A172 (cell line): ENCODE data around the gene USP49. TPM values are rescaled to one million over a fixed set of nuclear protein-coding genes. Genes with fewer than 3 reads are reported as not detected.

ENCODE experiments used
- DNase-seq: peaks from one replicate; pipeline ENCODE4 v3.0.0-alpha.2; 2015; ENCODE audit warnings: low spot score
- total RNA-seq: library from RNA; depleted of rRNA; stranded (reverse); fragments of >200 nt; shearing (Covaris generic); gene quantifications from 2 replicates; pipeline ENCODE4 v1.2.3, GENCODE V29; 2014; rRNA removed

Gene USP49
- total RNA-seq, 1 experiment from 2014 or later = 1.1 TPM

GRCh38 chr6:41757931-41758640 lies 137.1 kb downstream of the USP49 start:
- DNase-seq = no peak

DNA sequence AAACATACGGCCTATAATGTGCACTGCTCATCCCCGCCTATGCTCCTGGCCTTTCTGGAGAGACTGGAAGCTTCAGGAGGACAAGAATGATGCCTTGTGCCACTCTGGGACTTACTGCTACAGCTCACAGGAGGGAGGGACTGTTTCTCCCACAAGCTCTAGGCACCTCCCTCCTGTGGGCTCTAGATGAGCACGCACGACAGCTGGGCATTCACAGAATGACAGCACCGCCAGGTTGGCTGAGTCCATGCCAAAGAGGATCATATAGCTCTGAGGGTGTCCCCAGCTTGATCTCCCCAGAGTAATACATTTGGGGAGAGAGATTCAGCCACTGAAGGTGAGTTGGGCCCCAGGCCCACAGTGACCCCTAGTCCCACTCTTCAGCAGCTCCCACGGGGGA lies 137.9 kb downstream of the USP49 start:
- no peak for DNase-seq

DNA sequence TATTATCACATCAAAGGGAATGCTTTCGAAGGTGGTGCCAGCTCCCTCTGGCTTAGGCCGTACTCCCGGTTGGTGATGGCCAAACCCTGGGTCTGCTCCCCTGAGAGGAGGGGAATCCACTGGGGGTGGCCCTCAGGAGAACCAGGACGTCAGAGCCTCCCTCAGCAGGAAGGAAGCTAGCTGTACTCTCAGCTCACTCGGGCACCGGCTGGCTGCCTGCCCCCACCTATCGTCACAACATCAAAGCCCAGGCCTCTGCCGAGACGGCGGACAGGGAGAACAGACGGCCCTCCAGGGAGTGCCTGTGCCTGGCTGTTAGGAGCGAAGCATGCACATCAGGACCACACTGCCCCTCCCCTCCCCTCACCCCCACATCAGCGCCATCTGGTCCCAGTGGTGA lies 138.8 kb downstream of the USP49 start:
- DNase-seq = no peak

GRCh38 chr6:41755895-41756294 lies 139.3 kb downstream of the USP49 start:
- DNase-seq = no peak

DNA sequence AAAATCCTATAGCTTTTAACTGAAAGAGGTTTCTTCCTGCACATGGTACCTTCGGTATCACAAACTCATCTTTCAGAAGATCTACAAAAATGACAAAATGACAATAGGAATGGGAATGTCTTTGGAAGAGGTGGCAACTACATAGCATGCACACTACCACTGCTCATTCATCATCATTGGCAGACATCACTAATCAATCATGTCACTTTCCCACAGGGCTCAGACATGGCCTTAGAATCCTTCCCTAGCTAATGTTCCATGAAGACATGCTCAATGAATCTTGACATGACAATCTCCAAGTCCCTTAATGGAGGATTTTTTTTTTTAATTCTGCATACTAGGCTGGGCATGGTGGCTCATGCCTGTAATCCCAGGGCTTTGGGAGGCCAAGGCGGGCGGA lies 144.8 kb downstream of the USP49 start:
- no peak for DNase-seq

- no peak for DNase-seq
Measured at GRCh38 chr6:41748542-41748941, 146.6 kb downstream of the USP49 start.

DNA sequence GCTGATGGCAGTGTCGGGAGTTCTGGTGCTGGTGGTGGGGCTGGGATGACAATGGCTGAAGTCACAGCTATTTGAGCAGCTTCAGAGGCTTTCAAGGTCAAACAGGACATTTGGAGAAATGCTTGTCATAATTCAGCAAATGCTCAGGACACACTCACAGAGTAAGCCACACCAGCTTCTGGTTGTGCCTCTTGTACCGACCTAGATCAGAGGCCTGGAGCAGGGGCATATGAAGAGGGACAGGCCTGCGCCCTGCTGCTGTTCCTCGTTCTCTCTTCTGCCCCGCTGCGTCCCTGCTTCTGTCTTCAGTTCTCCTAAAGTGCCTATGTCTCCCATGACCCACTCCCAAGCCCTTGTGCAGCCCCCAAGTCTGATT lies 147.1 kb downstream of the USP49 start:
- no peak for DNase-seq

GRCh38 chr6:41747256-41748101 lies 147.7 kb downstream of the USP49 start, which contains the start of gene PGC:
TSS of gene PGC (minus strand) at chr6:41747397. CDS start at chr6:41747334, 63 bp downstream.
- DNase-seq = no peak

- no peak for DNase-seq
Measured at GRCh38 chr6:41746107-41746506, 149.1 kb downstream of the USP49 start.

GRCh38 chr6:41744236-41744787 lies 150.9 kb downstream of the USP49 start:
- no peak for DNase-seq

DNA sequence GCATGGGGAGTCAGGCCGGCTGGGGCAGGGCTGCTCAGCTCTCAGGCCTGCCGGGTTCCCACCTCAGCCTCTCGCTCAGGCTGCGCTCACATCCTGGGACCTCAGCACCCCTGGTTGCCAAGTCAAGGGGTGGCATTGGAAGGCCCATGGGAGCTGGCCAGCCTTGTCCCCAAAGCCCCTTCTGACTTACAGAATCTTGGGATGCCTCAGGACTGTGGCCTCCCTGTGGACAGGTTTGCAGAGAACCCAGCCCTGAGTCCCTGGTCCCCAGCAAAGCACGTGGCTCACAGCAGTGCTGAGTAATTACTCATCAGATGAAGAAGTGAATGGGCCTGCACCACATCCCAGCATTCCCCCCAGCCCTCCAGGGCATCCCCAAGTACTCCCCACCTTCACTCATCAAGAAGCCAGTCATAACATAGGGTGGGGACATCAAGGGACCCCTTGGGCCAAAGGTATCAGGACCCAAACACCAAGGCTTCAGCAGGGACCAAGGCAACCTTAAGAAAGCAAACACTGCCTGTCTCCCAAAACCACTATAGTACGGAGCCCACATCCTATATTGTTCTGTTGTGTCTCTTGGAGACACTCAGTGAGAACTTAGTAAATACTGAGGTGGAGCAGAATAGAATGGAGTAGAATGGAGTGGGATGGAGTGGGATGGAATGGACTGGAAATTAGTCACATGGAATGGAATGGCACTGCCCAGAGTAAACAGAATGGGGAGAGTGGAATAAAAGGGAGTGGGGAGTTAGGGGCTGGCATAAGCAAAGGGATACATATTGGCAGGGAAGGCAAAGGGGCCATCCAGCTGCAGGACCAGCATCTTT lies 151.6 kb downstream of the USP49 start:
- no peak for DNase-seq

GRCh38 chr6:41741625-41742490 lies 153.3 kb downstream of the USP49 start:
- DNase-seq = no peak

DNA sequence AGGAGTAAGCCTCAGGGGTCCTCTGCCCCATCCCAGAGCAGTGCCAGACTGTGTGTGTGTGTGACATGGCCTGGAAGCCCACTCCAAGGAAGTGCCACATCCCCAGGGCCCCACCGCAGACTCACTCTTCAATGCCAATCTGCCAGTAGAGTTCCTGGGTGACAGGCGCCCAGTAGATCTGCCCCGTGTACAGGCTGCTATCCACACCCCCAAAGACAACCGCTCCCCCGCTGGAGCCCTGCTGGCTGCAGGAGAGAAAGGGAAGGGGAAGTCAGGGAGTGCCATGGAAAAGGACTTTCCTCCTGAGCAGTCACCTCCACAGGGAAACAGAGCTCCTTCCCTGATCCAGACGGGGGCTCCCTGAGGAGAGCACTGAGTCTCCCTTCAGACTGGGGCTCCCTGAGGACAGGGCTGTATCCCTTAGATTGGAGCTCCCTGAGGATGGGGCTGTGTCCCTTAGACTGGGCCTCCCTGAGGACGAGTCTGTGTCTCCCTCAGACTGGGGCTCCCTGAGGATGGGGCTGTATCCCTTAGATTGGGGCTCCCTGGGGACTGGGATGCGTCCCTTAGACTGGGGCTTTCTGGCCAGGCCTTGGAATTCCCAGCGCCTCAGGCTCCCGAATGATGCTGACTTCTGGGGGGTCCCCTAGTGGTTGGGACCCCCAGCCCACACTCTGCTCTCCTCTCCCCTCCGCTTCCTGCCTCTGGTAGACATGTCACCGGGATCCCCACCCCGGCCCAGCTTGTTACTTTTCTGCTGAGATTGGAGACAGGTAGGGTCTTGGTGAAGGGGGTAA lies 154.6 kb downstream of the USP49 start:
- no peak for DNase-seq

Other genes with a start within 250 kb of the USP49 start
- gene TFEB, start 159.8 kb downstream of the USP49 start, total RNA-seq = 6.0 and 9.6 TPM in 2 replicates
- not detected in 2 replicates for gene PGC, start 148.0 kb downstream of the USP49 start, total RNA-seq
- 0.72 and 0.81 TPM in 2 replicates for gene FRS3, start 115.5 kb downstream of the USP49 start, total RNA-seq
- gene PRICKLE4, start 114.6 kb downstream of the USP49 start, total RNA-seq = not detected in 2 replicates
- 209 and 224 TPM in 2 replicates for gene TOMM6, start 107.7 kb downstream of the USP49 start, total RNA-seq
- gene MED20, start 25.8 kb upstream of the USP49 start, total RNA-seq = 31.1 and 32.0 TPM in 2 replicates
- 14.1 and 17.5 TPM in 2 replicates for gene BYSL, start 26.1 kb upstream of the USP49 start, total RNA-seq
- gene CCND3, start 46.4 kb upstream of the USP49 start, total RNA-seq = 46.6 and 51.7 TPM in 2 replicates
- gene TAF8, start 155.1 kb upstream of the USP49 start, total RNA-seq = 14.5 and 20.4 TPM in 2 replicates
- gene C6orf132, start 247.2 kb upstream of the USP49 start, total RNA-seq = 0.02 TPM in 1 of 2 replicates, not detected in the other